ENCODE measurements around the gene TRPM7.

Gene TRPM7

DNA sequence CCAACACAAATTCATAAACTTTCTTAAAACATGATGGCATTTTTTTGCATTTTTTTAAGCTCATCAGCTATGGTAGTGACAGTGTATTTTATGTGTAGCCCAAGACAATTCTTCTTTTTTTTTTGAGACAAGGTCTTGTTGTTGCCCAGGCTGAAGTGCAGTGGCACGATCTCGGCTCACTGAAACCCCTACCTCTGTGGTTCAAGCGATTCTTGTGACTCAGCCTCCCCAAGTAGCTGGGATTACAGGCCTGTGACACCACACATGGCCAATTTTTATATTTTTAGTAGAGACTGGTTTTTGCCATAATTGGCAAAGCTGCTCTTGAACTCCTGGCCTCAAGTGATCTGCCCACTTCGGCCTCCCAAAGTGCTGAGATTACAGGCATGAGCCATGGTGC is 122.8 kb downstream of the TRPM7 start:
- no peak overlapping the region for H3K4me2 ChIP-seq (ENCODE audit: low read length)
- H3K79me2 ChIP-seq = no peaks in the 10 kb centered on the region
- H2AFZ ChIP-seq = no peak overlapping the region
- H3K9me3 ChIP-seq (ENCODE audit: control insufficient read depth, low read length) = no peaks in the 10 kb centered on the region
- H3K4me1 ChIP-seq = no peaks in the 10 kb centered on the region
- no peak overlapping the region for H3K4me3 ChIP-seq (ENCODE audit: low read depth, low read length)
- no peaks in the 10 kb centered on the region for H3K27me3 ChIP-seq (ENCODE audit: control insufficient read depth, insufficient read depth, low read length)
- no peaks in the 10 kb centered on the region for H3K36me3 ChIP-seq (ENCODE audit: control insufficient read depth, insufficient read depth, low read length)
- no peak overlapping the region for H3K9ac ChIP-seq
- TF ChIP-seq, protein P1, sequence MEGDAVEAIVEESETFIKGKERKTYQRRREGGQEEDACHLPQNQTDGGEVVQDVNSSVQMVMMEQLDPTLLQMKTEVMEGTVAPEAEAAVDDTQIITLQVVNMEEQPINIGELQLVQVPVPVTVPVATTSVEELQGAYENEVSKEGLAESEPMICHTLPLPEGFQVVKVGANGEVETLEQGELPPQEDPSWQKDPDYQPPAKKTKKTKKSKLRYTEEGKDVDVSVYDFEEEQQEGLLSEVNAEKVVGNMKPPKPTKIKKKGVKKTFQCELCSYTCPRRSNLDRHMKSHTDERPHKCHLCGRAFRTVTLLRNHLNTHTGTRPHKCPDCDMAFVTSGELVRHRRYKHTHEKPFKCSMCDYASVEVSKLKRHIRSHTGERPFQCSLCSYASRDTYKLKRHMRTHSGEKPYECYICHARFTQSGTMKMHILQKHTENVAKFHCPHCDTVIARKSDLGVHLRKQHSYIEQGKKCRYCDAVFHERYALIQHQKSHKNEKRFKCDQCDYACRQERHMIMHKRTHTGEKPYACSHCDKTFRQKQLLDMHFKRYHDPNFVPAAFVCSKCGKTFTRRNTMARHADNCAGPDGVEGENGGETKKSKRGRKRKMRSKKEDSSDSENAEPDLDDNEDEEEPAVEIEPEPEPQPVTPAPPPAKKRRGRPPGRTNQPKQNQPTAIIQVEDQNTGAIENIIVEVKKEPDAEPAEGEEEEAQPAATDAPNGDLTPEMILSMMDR (IDR thresholded peaks at IDR 0.05) = no peak
- no peak overlapping the region for H3K27ac ChIP-seq

DNA sequence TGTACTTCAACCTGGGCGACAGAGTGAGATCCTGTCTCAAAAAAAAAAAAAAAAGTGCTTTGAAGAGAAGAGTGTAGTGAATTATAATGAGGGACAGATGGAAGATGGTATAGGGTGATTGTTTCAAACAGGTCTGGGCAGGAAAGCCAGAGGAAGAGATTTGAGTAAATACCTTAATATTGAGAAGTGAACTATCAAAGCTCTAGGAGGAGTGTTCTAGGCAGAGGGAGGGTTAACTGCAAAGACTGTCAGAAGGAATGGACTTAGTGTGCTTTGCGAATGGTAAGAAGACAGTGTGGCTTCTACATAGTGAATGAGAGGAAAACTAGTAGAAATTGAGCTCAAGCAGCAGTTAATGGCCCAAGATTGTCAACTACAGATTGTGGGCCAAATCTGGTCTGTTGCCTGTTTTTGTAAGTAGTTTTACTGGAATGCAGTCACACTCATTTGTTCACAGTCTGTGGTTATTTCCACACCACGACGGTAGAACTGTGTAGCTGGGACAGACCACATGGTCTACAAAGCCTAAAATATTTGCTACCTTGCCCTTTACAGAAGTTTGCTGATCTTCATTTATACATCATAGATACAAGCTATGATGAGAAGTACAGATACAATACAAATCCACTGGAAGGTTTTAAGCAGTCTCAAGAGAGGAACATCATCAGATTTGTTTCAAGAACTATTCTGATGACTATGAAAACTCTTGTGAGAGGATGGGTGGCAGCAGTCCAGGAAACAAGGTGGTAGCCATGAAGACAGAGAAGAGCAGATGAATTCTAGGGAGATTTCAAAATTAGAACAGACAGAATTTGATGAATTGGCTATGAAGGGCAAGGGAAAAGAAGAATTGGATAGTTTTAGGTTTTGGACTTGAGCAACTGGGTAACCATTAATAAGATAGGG is 123.6 kb downstream of the TRPM7 start:
- TF ChIP-seq, protein P1 (IDR thresholded peaks at IDR 0.05) = no peak
- H3K4me3 ChIP-seq (ENCODE audit: low read depth, low read length) = no peak overlapping the region
- H3K27ac ChIP-seq = no peak overlapping the region
- H3K9ac ChIP-seq = no peak overlapping the region
- no peaks in the 10 kb centered on the region for H3K36me3 ChIP-seq (ENCODE audit: control insufficient read depth, insufficient read depth, low read length)
- H3K27me3 ChIP-seq (ENCODE audit: control insufficient read depth, insufficient read depth, low read length) = no peaks in the 10 kb centered on the region
- H3K4me1 ChIP-seq = no peaks in the 10 kb centered on the region
- no peaks in the 10 kb centered on the region for H3K9me3 ChIP-seq (ENCODE audit: control insufficient read depth, low read length)
- no peak overlapping the region for H2AFZ ChIP-seq
- no peaks in the 10 kb centered on the region for H3K79me2 ChIP-seq
- H3K4me2 ChIP-seq (ENCODE audit: low read length) = no peak overlapping the region

DNA sequence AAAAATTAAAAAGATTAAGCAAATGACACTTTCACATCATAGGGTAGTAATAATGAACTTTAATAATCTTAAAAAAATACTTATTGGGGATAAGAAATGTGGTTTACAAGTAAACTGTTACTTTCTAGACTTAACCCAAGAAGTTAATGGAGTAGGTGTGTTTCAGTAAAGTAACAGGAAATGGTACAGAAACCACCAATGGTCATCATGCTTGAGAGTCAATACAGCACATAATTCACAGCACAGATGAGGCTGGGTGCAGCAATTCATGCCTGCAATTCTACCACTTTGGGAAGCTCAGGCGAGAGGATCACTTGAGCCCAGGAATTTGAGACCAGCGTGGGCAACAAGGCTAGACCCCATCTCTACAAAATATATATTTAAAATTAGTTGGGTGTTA is 128.6 kb downstream of the TRPM7 start:
- TF ChIP-seq, protein P1 (IDR thresholded peaks at IDR 0.05) = no peak
- no peak overlapping the region for H3K27ac ChIP-seq
- H2AFZ ChIP-seq = no peak overlapping the region
- H3K4me1 ChIP-seq = no peaks in the 10 kb centered on the region
- no peaks in the 10 kb centered on the region for H3K36me3 ChIP-seq (ENCODE audit: control insufficient read depth, insufficient read depth, low read length)
- no peak overlapping the region for H3K4me3 ChIP-seq (ENCODE audit: low read depth, low read length)
- no peaks in the 10 kb centered on the region for H3K79me2 ChIP-seq
- no peaks in the 10 kb centered on the region for H3K27me3 ChIP-seq (ENCODE audit: control insufficient read depth, insufficient read depth, low read length)
- H3K4me2 ChIP-seq (ENCODE audit: low read length) = no peak overlapping the region
- H3K9me3 ChIP-seq (ENCODE audit: control insufficient read depth, low read length) = no peaks in the 10 kb centered on the region
- H3K9ac ChIP-seq = no peak overlapping the region

DNA sequence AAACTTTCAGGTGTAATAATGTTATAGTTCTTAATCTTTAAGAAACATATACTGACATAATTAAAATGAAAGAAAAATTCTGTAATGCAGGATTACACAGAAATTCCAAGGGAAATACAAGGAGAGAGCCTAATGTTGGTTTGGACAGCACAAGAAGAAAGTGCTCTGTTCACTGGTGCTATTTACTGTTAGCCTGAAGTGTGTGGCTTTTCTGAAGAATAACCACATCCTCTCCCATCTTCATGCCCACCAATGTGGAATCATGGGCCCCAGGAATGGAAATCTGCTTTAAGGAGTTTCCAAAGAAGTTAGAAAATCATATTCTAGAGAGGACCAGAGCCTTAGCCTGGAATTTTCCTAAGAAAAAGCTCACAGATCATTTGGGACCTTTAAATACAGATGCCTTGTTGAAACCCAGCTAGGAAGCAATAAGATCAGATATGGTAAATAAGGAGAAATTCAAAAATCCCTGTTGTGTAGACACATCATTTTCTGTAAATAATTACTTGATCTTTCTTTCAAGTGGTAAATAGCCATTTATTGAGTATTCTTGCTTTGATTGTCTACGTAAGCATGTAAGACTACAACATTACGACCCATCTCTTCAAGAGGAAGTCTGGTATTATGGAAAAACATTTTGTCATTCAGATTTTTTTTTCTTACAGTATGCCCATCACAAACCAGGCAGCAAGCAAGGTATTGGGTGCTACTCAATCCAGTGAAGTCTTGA is 129.8 kb downstream of the TRPM7 start:
- Histone ChIP-seq H3K4me2 (ENCODE audit: low read length) (no peak overlapping the region), H3K9ac (no peak overlapping the region), H3K9me3 (ENCODE audit: control insufficient read depth, low read length) (no peaks in the 10 kb centered on the region), H3K4me1 (no peaks in the 10 kb centered on the region), H3K4me3 (ENCODE audit: low read depth, low read length) (no peak overlapping the region), H3K79me2 (no peaks in the 10 kb centered on the region), H3K27me3 (ENCODE audit: control insufficient read depth, insufficient read depth, low read length) (no peaks in the 10 kb centered on the region), H3K36me3 (ENCODE audit: control insufficient read depth, insufficient read depth, low read length) (no peaks in the 10 kb centered on the region), H3K27ac (no peak overlapping the region), H2AFZ (no peak overlapping the region)
- TF ChIP-seq, protein P1 (IDR thresholded peaks at IDR 0.05) = no peak
